Gastrocnemius medialis (tissue), 4 donors: ENCODE measurements around the gene SCGB2A2.

Experiments
- POLR2A ChIP-seq, 2 donors: fragments of 450-650 bp; IDR thresholded peaks; one replicate each; pipeline ENCODE4 v1.6.1; 2017; ENCODE audit warnings: antibody characterized with exemption in 2 of 2, mild to moderate bottlenecking in 2 of 2, moderate library complexity in 2 of 2
- TF ChIP-seq, protein P1 (sequence below), 5 experiments: fragments of 450-650 bp in 3 of 5; fragments of 200-600 bp in 2 of 5; sonication (generic) in 2 of 5; IDR thresholded peaks in 4 of 5; conservative IDR thresholded peaks in 1 of 5; 1 replicate in 4 of 5; 2 replicates in 1 of 5; pipeline ENCODE4 v1.5.1; 2016 to 2019; ENCODE audit warnings: antibody characterized with exemption in 5 of 5, mild to moderate bottlenecking in 3 of 5, moderate library complexity in 3 of 5

DNA sequence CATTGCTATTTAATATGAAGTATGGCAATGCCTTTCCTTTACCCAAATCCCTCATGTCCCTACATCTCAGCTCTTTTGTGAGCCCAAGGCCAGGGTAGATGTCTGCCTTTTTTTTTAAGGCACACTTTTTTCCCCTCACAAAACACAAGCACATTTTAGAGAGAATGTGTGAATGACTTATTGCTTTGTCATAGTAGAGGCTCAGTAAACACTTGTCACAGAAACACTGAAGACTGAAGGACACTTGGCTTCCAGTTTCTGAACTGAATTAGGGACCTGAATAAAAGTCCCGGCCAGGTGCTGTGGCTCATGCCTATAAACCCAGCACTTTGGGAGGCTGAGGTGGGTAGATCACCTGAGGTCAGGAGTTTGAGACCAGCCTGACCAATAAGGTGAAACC is 2.9 kb upstream of the SCGB2A2 start:
- TF ChIP-seq, protein P1, sequence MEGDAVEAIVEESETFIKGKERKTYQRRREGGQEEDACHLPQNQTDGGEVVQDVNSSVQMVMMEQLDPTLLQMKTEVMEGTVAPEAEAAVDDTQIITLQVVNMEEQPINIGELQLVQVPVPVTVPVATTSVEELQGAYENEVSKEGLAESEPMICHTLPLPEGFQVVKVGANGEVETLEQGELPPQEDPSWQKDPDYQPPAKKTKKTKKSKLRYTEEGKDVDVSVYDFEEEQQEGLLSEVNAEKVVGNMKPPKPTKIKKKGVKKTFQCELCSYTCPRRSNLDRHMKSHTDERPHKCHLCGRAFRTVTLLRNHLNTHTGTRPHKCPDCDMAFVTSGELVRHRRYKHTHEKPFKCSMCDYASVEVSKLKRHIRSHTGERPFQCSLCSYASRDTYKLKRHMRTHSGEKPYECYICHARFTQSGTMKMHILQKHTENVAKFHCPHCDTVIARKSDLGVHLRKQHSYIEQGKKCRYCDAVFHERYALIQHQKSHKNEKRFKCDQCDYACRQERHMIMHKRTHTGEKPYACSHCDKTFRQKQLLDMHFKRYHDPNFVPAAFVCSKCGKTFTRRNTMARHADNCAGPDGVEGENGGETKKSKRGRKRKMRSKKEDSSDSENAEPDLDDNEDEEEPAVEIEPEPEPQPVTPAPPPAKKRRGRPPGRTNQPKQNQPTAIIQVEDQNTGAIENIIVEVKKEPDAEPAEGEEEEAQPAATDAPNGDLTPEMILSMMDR (IDR thresholded peaks at IDR 0.05 in 4 of 5, conservative IDR thresholded peaks at IDR 0.05 in 1 of 5) = no peak
- TF ChIP-seq POLR2A (IDR thresholded peaks at IDR 0.05) = no peak
